Esophagus muscularis mucosa (tissue), 4 donors: Measurements from ENCODE around the gene DISC1. TPM values are rescaled to one million over a fixed set of nuclear protein-coding genes. Genes with fewer than 3 reads are reported as not detected.
A peak's percentile ranks its signal among the peaks of the same experiment; 100 is the strongest.

ENCODE experiments used
- DNase-seq: peaks from one replicate; pipeline ENCODE4 v3.0.0-alpha.2; 2017; ENCODE audit errors: extremely low spot score
- H3K27ac ChIP-seq, 4 donors: fragments of 200-600 bp; sonication (generic); replicated peaks in 1 of 4; 1 replicate in 3 of 4; 2 replicates in 1 of 4; pipeline ENCODE4 v1.5.1; 2016 to 2019; ENCODE audit warnings: mild to moderate bottlenecking in 1 of 4
- H3K27me3 ChIP-seq, 4 donors: fragments of 200-600 bp; sonication (generic); one replicate each; pipeline versions ENCODE4 v1.5.1 to v1.6.0; 2016 to 2019
- H3K36me3 ChIP-seq, 4 donors: fragments of 200-600 bp; sonication (generic); one replicate each; pipeline ENCODE4 v1.5.1; 2016 to 2019
- H3K4me1 ChIP-seq, 4 donors: fragments of 200-600 bp; sonication (generic); one replicate each; pipeline ENCODE4 v1.5.1; 2016 to 2019
- H3K4me3 ChIP-seq, 4 donors: fragments of 200-600 bp; sonication (generic); 1 replicate in 2 of 4; 2 replicates in 2 of 4; pipeline ENCODE4 v1.5.1; 2016 to 2019; ENCODE audit warnings: mild to moderate bottlenecking in 4 of 4, moderate library complexity in 1 of 4
- H3K9me3 ChIP-seq, 4 donors: fragments of 200-600 bp; sonication (generic); 1 replicate in 3 of 4; 2 replicates in 1 of 4; pipeline ENCODE4 v1.5.1; 2016 to 2019
- EP300 ChIP-seq: sonication (generic); formaldehyde crosslinking; IDR thresholded peaks from one replicate; pipeline ENCODE4 v1.6.1; 2017; ENCODE audit warnings: antibody characterized with exemption
- POLR2A ChIP-seq: fragments of 450-650 bp; IDR thresholded peaks from one replicate; pipeline ENCODE4 v1.6.1; 2017; ENCODE audit warnings: antibody characterized with exemption, moderate library complexity, mild to moderate bottlenecking, low read depth
- POLR2AphosphoS5 ChIP-seq, 2 donors: sonication (generic); formaldehyde crosslinking; IDR thresholded peaks; one replicate each; pipeline ENCODE4 v1.6.1; 2017; ENCODE audit warnings: antibody characterized with exemption in 2 of 2
- WGBS: methylation state at CpG from one replicate; pipeline ENCODE4 v1.1.5; 2018; 5-methylcytosine and 5-hydroxymethylcytosine counted together
- intact Hi-C: fragments of 100-400 bp; cut with DNase I; formaldehyde crosslinking; loops from one replicate; pipeline ENCODE4 v1.15.1; 2023
- total RNA-seq, 4 donors: library from RNA; depleted of rRNA; stranded (reverse); fragments of >200 nt; gene quantifications; one replicate each; pipeline versions ENCODE4 v1.1.0 to v1.2.1, GENCODE V29; 2016
- TF ChIP-seq, protein P1 (sequence below), 3 experiments: fragments of 200-600 bp in 2 of 3; fragments of 450-650 bp in 1 of 3; sonication (generic) in 2 of 3; IDR thresholded peaks; one replicate each; pipeline ENCODE4 v1.5.1; 2017 to 2019; ENCODE audit warnings: antibody characterized with exemption in 3 of 3, mild to moderate bottlenecking in 2 of 3, moderate library complexity in 1 of 3

DISC1 gene
- total RNA-seq, 4 donors from 2014 or later, result 5.3 to 6.6 (median 6.2) TPM

DNA sequence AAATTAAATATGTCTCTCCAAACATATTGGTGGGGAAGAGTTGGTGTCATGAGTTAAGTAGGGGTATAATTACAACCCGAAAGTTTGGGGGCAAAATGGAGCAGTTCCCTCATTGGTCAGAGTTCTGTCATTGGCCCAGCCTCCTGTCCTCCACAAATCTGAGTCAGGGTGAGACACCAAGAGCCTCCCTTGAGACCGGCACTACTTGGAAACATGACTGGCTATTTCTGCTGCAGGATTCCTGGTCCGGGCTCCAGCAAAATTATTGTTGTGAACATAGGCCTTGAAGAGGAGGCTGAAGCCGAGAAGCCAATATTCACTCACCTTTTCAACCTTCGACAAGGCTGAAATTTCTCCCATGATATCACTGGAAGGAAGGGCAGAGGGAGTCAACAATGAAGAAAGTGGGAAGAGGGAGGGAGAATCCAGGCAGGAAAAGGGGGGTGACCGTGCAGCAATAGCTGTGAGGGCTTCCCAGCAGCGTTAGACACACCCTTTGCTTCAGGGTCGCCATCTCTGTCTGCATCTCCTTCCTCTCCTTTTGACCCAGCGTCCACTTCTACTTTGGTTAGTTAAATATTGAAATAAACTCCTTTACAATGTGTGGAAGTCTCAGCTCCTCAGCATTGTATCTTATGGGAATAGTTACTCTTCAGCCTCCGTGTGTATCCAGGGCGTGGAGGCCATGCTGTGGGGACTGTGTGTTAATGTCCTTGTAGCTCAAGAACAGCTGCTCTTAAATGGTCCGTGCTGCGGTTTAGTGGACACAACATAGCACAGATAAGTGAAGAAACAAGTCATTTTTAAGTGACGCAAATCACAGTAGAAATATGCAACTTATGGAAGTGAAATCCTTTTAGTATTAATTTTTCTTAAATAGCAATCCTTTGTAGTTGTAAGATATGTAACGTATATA lies 307.4 kb downstream of the DISC1 start:
- H3K4me3 ChIP-seq, result no peak overlapping the region
- peaks cover 24 to 54% (median 34%) of the 10 kb centered on the region in 4 donors for H3K4me1 ChIP-seq
- H3K36me3 ChIP-seq, result no peaks in the 10 kb centered on the region
- peaks cover 0 to 11% (median 3%) of the 10 kb centered on the region in 4 donors for H3K9me3 ChIP-seq
- intact Hi-C loops, result no loop called here
- DNase-seq, result no peak
- no peak overlapping the region for H3K27ac ChIP-seq
- no peak for TF ChIP-seq POLR2A
- TF ChIP-seq, protein P1, sequence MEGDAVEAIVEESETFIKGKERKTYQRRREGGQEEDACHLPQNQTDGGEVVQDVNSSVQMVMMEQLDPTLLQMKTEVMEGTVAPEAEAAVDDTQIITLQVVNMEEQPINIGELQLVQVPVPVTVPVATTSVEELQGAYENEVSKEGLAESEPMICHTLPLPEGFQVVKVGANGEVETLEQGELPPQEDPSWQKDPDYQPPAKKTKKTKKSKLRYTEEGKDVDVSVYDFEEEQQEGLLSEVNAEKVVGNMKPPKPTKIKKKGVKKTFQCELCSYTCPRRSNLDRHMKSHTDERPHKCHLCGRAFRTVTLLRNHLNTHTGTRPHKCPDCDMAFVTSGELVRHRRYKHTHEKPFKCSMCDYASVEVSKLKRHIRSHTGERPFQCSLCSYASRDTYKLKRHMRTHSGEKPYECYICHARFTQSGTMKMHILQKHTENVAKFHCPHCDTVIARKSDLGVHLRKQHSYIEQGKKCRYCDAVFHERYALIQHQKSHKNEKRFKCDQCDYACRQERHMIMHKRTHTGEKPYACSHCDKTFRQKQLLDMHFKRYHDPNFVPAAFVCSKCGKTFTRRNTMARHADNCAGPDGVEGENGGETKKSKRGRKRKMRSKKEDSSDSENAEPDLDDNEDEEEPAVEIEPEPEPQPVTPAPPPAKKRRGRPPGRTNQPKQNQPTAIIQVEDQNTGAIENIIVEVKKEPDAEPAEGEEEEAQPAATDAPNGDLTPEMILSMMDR (IDR thresholded peaks at IDR 0.05), result no peak
- TF ChIP-seq EP300, result no peak
- no peak for TF ChIP-seq POLR2AphosphoS5 (IDR thresholded peaks at IDR 0.05)
- WGBS, result 87% methylated on average over 15 of the region's 15 CpGs
- no peaks in the 10 kb centered on the region for H3K27me3 ChIP-seq

DNA sequence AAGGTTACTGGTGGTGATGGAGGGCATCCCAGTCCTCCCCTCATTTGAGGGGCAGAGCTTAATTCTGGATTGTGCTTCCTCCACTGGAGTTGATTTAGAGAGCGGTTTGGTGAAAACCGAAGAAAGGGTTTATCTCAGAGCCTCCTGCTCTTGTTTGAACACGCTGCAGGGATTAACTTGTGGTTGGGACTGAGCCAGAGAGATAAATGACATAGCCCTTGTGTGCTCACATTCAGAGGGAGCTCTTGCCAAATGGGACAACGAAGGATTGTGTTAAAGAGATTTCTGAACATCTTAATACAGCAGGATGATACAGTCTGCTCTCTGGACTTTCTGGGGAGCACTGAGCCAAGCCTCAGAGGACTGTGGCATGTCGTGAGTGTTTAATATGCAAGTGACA lies 308.2 kb downstream of the DISC1 start:
- Histone ChIP-seq H3K4me3 (no peak overlapping the region), H3K27me3 (no peaks in the 10 kb centered on the region), H3K27ac (no peak overlapping the region), H3K36me3 (no peaks in the 10 kb centered on the region), H3K9me3 (peaks cover 0 to 11% (median 3%) of the 10 kb centered on the region in 4 donors), H3K4me1 (peaks cover 16 to 47% (median 26%) of the 10 kb centered on the region in 4 donors)
- TF ChIP-seq, protein P1 (IDR thresholded peaks at IDR 0.05), result no peak
- TF ChIP-seq POLR2AphosphoS5 (IDR thresholded peaks at IDR 0.05) (no peak), POLR2A (no peak), EP300 (no peak)
- WGBS, result 35% methylated on average over 5 of the region's 5 CpGs
- intact Hi-C loops, result no loop called here
- DNase-seq, result no peak

DNA sequence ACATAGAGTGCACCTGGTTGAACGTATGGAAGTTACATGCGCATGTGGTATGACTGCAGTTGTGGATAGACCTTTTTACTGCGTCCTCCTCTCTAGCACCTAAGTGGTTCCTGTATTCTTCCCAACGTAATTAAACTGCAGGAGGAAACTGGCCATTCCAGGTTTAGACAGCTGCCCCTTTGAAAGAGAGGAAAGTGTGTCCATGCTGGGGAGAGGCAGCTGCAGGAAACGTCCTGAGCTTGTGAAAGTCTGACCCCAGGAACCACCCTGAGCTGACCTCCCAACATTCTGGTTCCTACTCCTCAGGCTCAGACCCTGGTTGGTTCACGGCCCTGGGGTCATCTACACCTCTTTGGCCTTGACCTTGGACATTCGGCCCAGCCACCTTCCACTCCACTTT lies 309.3 kb downstream of the DISC1 start:
- WGBS, result 91% methylated on average over 7 of the region's 7 CpGs
- TF ChIP-seq POLR2AphosphoS5 (IDR thresholded peaks at IDR 0.05) (no peak), POLR2A (no peak), EP300 (no peak)
- TF ChIP-seq, protein P1 (IDR thresholded peaks at IDR 0.05), result no peak
- peaks cover 0 to 11% (median 3%) of the 10 kb centered on the region in 4 donors for H3K9me3 ChIP-seq
- intact Hi-C loops, result no loop called here
- no peak overlapping the region for H3K27ac ChIP-seq
- no peak overlapping the region for H3K4me3 ChIP-seq
- peaks cover 12 to 39% (median 21%) of the 10 kb centered on the region in 4 donors for H3K4me1 ChIP-seq
- no peak for DNase-seq
- no peaks in the 10 kb centered on the region for H3K27me3 ChIP-seq
- H3K36me3 ChIP-seq, result no peaks in the 10 kb centered on the region

DNA sequence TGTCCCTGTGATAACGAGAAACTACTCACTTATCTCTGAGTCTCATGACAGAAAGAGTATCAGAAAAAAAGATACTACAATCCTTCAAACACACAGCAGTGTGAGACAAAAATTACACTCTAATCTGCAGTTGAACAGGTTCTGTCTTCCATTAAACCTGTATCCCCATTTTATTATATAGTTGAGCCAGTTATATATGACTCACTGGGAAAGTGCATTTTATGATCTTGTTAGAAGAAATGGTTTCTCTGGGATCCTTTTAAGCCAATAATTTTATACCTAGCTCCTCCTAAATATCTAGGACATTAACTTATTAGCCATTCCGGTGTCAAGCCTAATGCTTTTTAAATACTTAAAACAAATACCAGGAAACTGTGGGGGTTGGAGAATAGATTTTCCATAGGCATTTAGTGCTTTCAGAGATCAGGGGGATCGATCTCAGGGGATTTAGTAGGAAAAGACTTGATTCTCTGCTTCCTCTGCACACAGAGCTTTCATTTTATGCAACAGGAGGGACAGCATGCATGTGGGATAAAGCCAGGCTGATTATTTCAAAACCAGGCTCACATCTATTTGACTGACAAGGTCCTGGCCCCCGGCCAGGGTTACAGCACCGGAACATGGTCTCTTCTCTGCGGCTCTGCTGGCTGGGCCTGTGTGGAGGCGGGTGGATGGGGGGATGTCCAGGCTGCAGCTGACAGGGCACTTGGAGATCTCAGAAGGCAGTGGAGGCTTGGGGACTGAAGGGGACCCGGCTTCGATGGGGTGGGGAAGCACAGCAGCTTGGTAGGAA lies 310.6 kb downstream of the DISC1 start:
- no peaks in the 10 kb centered on the region for H3K36me3 ChIP-seq
- TF ChIP-seq POLR2AphosphoS5 (IDR thresholded peaks at IDR 0.05) (no peak), EP300 (no peak), POLR2A (no peak)
- TF ChIP-seq, protein P1 (IDR thresholded peaks at IDR 0.05), result no peak
- H3K4me1 ChIP-seq, result peaks cover 12 to 39% (median 21%) of the 10 kb centered on the region in 4 donors
- H3K27ac ChIP-seq, result peak overlapping the region in 1 of 4 donors; percentile 33
- no peaks in the 10 kb centered on the region for H3K27me3 ChIP-seq
- DNase-seq, result no peak
- WGBS, result 49% methylated on average over 9 of the region's 9 CpGs
- H3K9me3 ChIP-seq, result peaks cover 0 to 5% (median 0%) of the 10 kb centered on the region in 4 donors
- no peak overlapping the region for H3K4me3 ChIP-seq
- intact Hi-C loops, result no loop called here
